Epithelial cell of proximal tubule (primary cell): ENCODE results near the gene INPP5F. TPM values are rescaled to one million over a fixed set of nuclear protein-coding genes. Genes with fewer than 3 reads are reported as not detected.

ENCODE experiments used
- DNase-seq: peaks from one replicate; pipeline ENCODE4 v3.0.0-alpha.2; 2011; ENCODE audit warnings: low read depth
- H3K4me3 ChIP-seq: 2 replicates; pipeline ENCODE4 v1.5.1; 2011; ENCODE audit warnings: low read depth, mild to moderate bottlenecking, low read length
- CTCF ChIP-seq: conservative IDR thresholded peaks from 2 replicates; pipeline ENCODE4 v1.5.1; 2012; ENCODE audit warnings: low read depth, mild to moderate bottlenecking, low read length
- total RNA-seq: library from RNA; depleted of rRNA; stranded (reverse); fragments of >200 nt; gene quantifications from 2 replicates; pipeline ENCODE4 v1.2.3, GENCODE V29; 2015

The INPP5F gene
- total RNA-seq, 1 donor from 2014 or later, result 12.4 TPM

DNA sequence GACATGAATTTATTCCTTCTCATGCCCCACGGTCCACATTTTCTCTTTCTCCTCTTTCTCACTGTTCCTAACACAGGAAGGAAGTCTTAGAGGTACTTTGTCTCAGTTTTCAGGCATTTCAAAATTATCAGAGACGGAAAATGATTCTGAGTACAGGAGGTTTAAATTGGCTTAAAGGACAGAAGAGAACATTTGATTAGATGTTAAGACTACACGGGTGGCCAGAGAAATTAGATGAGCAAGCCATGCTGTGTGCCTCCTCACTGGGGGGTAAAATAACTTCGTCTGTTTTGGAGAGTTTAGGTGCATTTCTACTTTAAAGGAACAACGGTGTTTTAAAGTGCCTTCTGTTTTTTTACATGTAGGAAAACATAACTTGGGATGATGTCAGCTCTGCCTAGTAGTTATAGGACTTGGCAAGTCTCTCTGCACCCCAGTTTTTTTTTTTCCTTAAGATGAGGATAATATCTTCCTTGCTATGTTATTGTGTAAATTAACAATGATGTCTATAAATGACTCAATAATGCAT is 79.9 kb downstream of the INPP5F start:
- H3K4me3 ChIP-seq, result no peak overlapping the region
- DNase-seq, result no peak
- no peak for TF ChIP-seq CTCF

DNA sequence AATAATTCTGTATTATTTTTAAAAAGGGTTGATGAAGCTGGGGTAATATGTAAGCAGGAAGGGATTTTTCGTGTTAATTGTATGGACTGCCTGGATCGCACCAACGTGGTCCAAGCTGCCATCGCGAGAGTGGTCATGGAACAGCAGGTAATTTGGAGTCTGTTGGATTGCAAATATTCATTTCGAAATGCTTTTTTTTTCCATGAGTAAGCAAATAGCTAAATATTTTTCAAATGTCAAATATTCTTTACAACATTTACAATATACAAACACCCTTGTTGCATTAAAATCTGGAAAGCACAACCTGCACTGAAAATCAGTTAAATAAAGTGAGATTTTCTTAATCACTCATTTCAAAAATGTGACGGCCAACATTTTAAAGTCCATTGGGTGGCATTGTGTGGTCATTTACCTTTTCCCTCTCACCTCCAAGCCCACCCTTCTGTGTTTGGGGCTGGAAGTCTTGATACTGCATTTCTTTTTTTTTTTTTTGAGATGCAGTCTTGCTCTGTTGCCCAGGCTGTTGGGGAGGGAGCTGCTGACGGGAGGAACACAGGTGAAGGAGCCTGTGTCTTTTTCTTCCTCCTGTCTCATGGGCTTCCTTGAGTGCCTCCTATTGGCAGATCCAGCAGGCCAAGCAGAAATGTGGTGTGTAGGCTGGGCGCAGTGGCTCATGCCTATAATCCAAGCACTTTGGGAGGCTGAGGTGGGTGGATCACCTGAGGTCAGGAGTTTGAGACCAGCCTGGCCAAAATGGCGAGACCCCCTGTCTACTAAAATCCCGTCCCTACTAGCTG is 80.7 kb downstream of the INPP5F start:
- no peak overlapping the region for H3K4me3 ChIP-seq
- TF ChIP-seq CTCF, result no peak
- no peak for DNase-seq

GRCh38 chr10:119807960-119808697 is 82.3 kb downstream of the INPP5F start:
- no peak overlapping the region for H3K4me3 ChIP-seq
- no peak for DNase-seq
- TF ChIP-seq CTCF, result no peak

DNA sequence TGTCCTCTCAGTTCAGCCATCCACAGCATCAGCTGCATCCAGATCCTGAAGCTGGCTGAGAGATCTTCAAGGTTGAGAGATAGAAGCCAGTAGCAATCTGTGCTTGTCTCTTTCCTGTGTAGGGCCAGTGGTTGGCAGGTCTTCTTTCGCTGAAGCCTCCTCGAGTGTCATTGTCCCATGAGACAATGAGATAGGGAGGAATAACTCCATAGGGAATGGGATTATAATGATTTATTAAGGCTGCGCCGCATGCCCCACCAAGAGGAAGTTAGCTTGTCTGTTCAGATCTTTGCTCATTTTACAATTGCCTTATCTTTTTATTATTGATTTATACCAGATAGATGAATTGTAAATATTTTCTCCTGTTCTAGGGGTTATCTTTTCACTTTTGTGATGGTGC is 85.3 kb downstream of the INPP5F start:
- TF ChIP-seq CTCF, result no peak
- DNase-seq, result no peak

DNA sequence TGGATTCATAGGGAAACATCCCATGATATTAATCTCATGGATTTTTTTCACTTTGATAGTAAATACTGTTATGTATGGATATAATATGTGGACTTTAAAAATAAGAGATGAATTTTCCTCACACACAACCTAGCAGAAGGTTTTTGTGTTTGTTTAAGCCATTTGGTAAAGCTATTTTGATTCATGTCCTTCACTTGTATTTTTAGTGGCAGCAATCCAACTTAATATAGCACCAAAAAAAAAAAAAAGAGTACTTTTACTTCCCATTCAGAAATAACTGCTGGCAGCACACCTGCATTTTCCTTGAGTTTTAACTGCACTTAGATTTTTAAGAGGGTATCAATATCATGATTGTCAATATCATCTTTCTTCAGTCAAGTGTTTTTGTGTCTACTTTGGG is 86.8 kb downstream of the INPP5F start:
- DNase-seq, result no peak
- TF ChIP-seq CTCF, result no peak
- H3K4me3 ChIP-seq, result no peak overlapping the region

More for the DNA sequence above, 85.3 kb downstream of the INPP5F start:
- H3K4me3 ChIP-seq, result no peak overlapping the region

DNA sequence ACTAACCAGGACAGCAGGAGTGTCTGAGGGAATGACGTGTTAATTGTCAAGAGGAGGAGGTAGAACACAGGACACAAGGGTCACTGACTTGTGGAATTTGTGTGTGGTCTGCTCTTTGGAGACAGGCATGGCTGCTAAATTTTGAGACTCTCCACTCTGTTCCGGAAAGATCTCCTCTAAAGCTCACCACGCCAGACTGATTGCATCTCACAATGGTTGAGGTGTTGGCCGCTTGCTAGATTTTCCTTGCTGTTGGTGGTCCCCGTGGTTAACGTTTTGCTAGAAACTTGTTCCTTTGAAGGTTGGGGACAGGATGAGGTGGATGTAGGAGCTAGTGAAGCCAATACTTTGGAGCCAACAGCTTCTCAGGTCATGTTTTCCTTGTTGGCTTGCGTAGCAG is 89.8 kb downstream of the INPP5F start:
- no peak overlapping the region for H3K4me3 ChIP-seq
- TF ChIP-seq CTCF, result no peak
- no peak for DNase-seq
